ENCODE results near the gene PAQR4.

PAQR4 gene

DNA sequence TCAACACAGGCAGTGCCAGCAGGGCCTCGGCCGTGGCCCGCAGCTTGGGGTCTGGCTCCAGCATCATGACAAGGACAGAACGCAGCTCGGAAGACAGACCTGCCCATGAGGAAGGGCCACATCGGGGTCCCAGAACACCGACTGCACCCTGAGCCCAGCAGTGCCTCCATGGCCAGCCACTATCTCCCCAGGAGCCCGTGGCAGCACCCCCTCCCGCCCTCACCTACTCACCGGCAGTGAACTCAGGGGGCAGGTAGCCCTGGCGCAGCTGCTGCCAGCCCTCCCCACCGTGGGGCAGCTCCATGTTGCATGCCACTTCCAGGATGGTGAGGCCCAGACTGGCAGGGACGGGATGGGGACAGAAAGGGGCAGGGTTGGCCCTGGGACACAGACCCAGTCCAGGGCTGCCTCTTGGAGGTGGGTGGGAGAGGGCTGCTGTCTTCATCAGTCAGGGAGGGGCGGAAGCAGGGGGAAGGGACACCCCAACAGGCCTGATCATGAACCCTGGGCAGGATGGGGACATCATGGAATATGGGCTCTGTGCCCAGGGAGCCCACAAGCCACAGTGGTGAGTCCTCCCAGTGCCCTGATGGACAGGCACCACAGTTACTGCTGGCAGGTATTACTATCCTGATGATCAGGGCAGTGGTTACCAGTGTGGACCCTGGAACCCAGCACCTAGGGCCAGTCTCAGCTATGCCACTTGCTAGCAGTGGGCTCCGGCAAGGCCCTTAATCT is 5.3 kb downstream of the PAQR4 start:
- no peak for DNase-seq
- in situ Hi-C loops (cut with HindIII; ENCODE audit: low pct_ligation_motif_present, low pct_unique_long_range_greater_than_20kb, low sequenced_read_pairs): no loop called here

DNA sequence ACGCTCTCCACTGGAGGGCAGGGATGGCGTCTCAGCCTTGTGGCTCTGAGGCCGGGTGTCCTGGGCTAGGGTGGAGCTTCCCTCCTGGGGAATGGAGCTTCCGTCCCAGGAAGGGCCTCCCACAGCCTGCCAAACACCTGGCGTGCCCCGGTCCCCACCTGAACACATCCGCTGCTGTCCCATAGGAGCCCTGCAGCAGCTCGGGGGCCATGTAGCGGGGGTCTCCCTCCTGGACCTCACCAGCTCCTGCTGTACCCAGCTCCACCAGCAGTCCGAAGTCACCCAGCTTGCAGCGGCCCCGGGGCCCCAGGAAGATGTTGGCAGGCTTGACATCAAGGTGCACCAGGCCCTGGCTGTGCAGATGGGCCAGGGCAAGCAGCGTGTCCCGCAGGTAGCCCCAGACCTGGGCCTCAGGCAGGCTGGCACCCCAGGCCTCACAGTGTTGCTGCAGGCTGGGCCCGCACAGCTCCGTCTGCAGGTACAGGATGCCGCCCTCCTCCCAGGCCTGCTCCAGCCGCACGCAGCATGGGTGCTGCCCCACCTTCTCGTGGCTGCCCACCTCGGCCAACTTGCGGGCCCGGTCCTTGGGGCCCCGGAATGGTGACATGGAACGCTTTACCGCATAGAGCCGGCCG is 6.1 kb downstream of the PAQR4 start:
- in situ Hi-C loops (cut with HindIII; ENCODE audit: low pct_ligation_motif_present, low pct_unique_long_range_greater_than_20kb, low sequenced_read_pairs): no loop called here
- DNase-seq: no peak

DNA sequence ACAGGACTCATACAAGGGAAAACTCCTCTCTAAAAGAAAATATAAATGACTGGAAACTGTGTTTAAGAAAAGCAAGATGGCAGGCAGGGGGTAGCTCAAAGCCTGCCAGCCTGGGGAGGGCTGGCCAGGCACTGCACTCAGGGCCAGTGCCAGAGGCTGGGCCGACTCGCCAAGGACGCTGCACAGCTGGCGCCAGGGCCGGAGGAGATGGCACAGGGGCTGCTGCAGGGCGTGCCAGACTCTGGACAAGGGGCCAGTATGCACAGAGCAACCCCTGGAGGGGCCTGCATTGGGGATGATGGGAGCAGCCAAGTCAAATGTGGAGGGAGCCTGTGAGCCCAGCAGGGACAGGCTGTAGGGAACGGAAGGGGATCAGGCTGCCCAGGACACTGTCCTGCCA is 7.1 kb downstream of the PAQR4 start:
- no peak for DNase-seq
- in situ Hi-C loops (cut with HindIII; ENCODE audit: low pct_ligation_motif_present, low pct_unique_long_range_greater_than_20kb, low sequenced_read_pairs): no loop called here

DNA sequence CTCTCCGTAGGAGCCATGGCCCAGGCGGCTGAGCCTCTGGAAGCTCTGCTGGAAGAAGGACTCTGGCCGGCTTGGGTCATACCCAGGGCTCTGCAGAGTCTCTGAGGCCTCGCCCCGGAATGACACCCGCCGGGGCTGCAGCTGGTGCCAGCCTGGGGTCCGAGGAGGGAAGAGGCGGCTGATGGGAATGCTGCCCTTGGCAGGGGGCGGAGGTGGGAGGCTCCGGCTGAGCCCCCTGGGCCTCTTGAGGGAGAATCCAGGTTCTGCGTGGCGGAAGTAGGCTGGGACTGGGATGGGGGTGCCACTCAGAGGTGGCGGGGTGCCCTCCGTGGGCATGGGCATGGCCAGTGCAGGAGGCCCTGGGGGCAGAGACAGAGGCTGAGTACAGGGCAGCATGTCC is 7.5 kb downstream of the PAQR4 start:
- no peak for DNase-seq
- in situ Hi-C loops (cut with HindIII; ENCODE audit: low pct_ligation_motif_present, low pct_unique_long_range_greater_than_20kb, low sequenced_read_pairs): no loop called here

DNA sequence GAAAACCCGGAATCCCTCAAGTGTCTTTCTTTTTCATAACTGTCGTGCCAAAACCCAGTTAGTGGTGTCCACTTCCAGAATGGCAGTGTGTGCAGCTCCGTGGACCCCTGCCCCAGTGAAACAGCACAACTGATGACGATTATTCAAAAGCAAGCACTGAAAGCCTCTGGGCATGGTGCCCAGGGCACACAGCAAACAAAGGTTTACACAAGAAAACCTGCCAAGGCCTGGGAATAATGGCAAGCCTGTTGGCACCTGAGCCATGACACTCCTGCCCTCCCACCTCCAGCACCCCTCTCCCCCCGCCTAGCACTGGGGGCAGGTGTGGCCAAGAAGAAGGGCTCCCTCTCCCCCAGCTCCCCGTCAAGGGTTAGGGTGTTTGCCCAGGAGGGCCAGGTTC is 8.3 kb downstream of the PAQR4 start:
- in situ Hi-C loops (cut with HindIII; ENCODE audit: low pct_ligation_motif_present, low pct_unique_long_range_greater_than_20kb, low sequenced_read_pairs): no loop called here
- no peak for DNase-seq

DNA sequence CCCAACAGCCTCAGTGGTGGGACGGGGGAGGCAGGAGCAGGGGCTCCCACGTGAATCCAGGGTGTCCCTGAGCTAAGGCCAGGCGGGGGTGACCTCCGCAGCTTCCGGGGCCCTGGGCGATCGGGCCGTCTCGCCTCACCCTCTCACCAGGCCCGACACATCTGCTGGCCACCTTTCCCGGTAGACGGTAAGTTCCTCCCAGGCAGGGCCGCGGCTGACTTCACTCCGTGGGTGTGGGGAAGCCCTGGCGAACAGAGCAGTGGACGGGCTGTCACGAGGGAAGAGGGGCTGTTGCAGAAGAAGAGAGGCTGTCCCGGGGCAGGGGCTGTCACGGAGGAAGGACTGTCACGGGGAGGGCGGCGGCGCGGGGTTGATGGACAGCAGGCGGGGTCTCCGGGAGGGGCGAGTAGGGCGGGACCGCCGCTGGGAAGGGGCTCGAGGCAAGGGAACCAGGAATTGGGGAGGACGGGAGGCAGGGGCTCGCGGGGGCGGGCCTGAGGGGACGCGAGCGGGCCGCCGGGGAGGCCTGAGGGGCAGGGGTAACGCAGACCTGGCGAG is 10.6 kb downstream of the PAQR4 start:
- in situ Hi-C loops (cut with HindIII; ENCODE audit: low pct_ligation_motif_present, low pct_unique_long_range_greater_than_20kb, low sequenced_read_pairs): no loop called here

DNA sequence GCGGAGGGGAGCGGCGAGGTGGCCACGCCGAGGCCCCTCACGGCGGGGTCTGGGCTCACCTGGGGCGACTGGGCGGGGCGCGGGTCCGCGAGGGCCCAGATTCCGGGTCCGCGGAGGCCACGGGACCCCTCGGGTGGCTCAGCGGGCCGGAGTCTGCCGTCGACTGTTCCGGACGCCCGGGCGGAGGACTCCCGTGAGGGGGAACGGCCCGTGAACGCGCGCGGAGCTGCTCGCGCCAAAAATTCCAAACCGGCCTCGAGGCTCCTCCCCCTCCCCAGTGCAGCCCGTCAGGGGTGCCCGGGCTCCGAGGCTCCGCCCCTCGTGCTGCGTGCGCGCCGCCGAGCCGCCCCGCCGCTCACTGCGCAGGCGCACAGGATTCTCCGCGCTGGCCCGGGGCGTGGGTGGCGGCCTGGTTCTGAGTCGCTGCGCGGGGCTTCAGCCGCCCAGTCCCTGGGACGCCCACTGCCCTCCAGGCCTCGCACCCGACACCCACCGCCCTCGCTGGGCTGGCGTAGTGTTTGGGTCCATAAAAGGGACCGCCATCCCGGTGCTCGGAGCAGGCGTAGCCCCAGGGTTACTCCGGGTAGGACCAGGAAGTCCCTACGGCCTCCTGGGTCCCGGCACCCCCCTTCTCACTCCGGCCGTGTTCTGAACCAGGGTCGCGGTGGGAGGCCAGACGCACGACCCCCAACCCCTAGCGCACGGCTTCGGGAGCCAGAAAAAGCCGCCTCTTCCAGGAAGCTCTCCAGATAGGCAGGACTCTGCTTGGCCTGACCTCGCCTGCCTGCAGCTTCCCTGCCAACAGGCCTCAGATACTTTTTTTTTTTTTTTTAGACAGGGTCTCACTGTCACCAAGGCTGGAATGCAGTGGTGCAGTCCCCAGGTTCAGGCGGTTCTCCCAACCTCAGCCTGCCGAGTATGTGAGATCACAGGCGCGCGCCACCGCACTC is 11.4 kb downstream of the PAQR4 start, which contains the start of gene PKMYT1:
PKMYT1 (minus strand) TSS at position 220 of the 950 bp plus-strand sequence. CDS start 789 bp downstream, outside the sequence.
- in situ Hi-C loops (cut with HindIII; ENCODE audit: low pct_ligation_motif_present, low pct_unique_long_range_greater_than_20kb, low sequenced_read_pairs): no loop called here
- DNase-seq: peak; percentile 91

More for the DNA sequence above, 10.6 kb downstream of the PAQR4 start:
- no peak for DNase-seq

DNA sequence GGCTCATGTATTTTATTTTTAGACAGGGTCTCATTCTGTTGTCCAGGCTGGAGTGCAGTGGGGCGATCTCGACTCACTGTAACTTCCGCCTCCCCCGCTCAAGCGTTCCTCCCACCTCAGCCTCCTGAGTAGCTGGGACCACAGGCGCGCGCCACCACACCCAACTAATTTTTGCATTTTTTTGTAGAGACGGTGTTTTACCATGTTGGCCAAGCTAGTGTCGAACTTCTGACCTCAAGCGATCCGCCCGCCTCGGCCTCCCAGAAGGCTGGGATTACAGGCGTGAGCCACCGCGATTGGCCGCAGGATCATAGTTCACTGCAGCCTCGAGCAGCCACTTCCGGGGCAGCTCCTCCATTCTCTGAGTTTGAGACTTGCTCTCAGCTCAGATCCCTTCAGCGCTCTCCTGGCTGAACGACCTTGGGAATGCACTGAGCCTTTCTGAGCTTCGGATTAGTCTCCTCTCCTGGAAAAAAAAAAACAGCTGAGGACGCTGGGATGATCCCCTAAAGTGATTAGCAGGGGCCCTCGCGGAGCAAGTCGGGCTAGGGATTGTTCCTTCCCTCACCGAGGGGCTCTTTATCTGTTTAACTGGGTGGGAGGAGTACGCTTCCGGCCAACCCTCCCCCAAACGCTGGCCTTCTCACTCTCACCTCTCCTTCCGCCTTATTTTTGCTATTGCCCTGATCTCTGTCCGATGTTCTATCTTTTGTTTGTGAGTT is 12.2 kb downstream of the PAQR4 start:
- in situ Hi-C loops (cut with HindIII; ENCODE audit: low pct_ligation_motif_present, low pct_unique_long_range_greater_than_20kb, low sequenced_read_pairs): no loop called here
- DNase-seq: no peak

DNA sequence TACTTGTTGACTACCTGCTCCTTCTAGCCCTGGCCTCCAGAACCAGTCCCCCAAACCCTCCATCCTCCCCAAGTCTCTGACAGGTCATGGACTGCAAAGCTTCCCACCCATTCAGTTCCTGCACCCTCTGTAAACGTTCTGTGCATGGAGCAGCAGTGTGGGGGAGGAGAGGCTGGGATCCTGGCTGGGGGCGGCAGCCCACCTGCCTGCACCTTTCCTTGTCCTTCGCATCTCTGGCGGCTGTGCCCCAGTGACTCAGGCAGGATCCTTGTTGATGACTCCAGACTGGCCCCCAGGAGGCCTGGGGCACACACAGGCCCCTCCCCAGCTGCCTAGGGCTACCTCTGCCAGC is 12.7 kb downstream of the PAQR4 start:
- no peak for DNase-seq
- in situ Hi-C loops (cut with HindIII; ENCODE audit: low pct_ligation_motif_present, low pct_unique_long_range_greater_than_20kb, low sequenced_read_pairs): no loop called here

DNA sequence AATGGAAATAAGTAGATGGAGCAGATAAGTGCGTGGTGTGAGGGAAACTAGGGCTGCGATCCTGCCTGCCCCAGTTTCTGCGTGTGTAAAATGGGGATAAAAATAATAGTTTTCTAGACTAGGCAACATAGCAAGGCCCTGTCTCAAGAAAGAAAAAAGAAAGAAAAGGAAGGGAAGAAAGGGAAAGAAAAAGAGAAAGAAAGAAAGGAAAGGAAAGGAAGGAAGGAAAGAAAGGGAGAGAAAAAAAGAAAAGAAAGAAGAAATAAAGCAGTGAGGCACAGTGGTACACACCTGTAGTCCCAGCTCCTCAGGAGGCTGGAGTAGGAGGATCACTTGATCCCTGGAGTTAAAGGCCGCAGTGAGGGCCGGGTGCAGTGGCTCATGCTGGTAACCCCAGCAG is 13.3 kb downstream of the PAQR4 start:
- DNase-seq: no peak
- in situ Hi-C loops (cut with HindIII; ENCODE audit: low pct_ligation_motif_present, low pct_unique_long_range_greater_than_20kb, low sequenced_read_pairs): no loop called here

DNA sequence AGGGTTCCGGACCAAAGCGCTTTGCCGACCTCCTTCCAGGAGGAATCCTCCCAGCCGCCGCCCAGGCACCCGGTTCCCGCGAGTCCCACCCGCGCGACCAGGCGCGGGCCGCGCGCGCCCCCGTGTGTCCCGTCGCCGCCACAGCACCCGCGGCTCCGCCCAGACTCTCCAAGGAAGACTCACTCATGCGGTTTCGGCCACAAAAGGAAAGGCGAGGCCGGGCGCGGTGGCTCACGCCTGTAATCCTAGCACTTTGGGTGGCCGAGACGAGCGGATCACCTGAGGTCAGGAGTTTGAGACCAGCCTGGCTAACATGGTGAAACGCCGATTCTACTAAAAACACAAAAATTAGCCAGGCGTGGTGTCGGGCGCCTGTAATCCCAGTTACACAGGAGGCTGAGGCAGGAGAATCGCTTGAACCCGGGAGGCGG is 14.6 kb downstream of the PAQR4 start:
- in situ Hi-C loops (cut with HindIII; ENCODE audit: low pct_ligation_motif_present, low pct_unique_long_range_greater_than_20kb, low sequenced_read_pairs): no loop called here
- peak; percentile 90 for DNase-seq

DNA sequence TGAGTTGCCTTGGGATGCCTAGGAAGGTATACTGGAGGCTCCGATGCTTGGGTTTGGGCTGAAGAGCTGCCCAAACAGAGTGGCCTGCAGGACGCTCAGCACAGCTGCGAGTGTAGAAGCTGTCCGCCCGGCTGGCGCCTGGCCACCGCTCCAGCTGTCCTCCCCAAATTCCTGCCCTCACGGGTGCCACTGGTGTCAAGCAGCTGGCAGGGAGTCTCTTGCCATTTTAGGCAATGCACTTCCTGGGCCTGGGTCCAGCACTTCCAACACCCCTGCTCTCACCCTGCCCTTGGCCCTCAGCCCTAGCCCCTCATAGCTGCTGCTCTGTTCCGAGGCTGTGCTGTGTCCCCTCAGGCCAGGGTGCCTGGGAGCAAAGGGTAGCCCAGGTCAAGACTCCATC is 16.3 kb downstream of the PAQR4 start:
- DNase-seq: no peak
- in situ Hi-C loops (cut with HindIII; ENCODE audit: low pct_ligation_motif_present, low pct_unique_long_range_greater_than_20kb, low sequenced_read_pairs): no loop called here

DNA sequence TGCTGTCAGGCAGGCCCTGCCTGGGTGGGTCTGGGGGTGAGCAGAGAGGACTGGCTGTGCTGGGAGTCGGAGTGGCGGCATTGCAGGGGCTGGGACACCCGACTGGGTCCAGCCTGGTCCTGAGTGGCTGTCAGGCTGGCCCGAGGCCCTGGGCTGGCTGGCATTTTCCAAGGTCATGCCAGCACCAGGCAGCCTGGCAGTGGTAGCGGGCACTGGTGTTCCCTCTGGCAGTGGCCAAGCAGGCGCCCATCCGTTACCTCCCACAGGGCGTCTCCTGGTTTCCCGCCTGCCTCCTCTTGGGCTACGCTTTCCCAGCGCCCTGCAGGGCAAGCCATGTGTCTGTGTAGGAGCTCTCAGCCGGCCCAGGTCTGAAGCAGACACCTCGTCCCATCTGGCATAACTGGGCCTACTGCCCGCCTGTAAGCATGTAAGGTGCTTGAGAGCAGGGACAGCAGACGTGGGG is 16.8 kb downstream of the PAQR4 start:
- DNase-seq: no peak
- in situ Hi-C loops (cut with HindIII; ENCODE audit: low pct_ligation_motif_present, low pct_unique_long_range_greater_than_20kb, low sequenced_read_pairs): no loop called here

DNA sequence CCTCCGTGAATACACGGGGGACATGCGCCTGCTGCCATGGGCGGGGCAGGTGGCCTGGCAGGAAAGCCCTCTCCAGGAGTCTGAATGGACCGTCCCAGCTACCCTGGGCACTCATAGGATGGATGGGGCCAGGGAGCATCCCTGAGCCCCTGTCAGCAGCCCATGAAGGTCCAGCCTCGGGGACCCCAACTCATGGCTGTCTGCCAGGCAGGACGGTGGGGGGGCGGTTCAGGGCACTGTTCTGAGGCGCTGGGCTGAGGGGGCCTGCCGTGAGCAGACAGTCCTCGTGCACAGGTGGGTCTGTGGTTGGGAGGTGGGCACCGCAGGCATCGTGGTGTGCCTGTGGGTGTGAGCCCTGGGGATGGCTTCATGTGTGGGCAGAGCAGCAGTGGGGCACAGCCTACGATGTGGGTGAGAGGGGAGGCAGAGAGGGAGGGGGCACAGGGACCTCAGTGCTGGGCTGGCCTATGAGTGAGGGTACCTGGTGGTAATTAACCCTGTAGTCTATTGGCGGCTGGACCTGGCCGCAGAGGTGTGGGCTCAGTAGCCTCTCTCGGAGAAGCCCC is 17.6 kb downstream of the PAQR4 start:
- no peak for DNase-seq
- in situ Hi-C loops (cut with HindIII; ENCODE audit: low pct_ligation_motif_present, low pct_unique_long_range_greater_than_20kb, low sequenced_read_pairs): no loop called here

DNA sequence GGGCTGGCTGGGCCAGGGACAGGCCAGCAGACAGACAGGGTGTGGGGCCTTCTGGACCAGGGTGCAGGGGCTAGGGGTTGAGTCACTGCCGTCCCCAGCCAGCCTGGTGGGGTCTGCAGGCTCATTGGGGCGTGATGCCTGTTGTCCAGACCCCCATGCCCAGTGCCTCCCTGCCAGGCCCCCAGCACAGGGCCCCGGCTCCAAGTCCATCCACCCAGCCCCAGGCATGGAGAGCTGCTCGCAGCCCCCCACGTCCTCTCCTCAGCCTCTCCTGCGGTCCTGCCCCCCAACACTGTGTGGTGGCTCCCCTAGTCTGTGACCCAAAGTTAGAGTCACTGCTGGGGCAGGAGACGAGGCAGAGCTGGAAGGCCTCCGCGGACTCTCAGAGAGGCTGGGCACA is 18.1 kb downstream of the PAQR4 start:
- no peak for DNase-seq
- in situ Hi-C loops (cut with HindIII; ENCODE audit: low pct_ligation_motif_present, low pct_unique_long_range_greater_than_20kb, low sequenced_read_pairs): no loop called here

DNA sequence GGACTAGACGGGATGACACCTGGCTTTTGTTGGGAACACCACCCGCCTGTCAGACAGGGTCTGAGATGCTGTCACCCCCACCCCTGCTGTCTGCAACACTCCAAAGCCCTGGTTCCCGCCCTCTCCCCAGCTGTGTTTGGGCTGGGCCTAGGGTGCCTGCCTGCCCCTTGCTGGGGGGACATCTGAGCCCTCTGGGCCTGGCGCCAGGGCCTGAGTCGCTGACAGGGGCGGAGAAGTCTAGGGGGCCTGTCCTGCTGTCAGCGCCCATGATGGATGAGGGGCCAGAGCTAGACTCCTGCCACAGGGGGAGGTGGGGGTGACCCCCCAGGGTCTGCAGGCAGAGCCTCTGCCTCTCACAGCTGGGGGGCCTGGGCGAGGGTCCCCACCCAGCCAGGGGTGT is 18.7 kb downstream of the PAQR4 start:
- no peak for DNase-seq
- in situ Hi-C loops (cut with HindIII; ENCODE audit: low pct_ligation_motif_present, low pct_unique_long_range_greater_than_20kb, low sequenced_read_pairs): no loop called here

DNA sequence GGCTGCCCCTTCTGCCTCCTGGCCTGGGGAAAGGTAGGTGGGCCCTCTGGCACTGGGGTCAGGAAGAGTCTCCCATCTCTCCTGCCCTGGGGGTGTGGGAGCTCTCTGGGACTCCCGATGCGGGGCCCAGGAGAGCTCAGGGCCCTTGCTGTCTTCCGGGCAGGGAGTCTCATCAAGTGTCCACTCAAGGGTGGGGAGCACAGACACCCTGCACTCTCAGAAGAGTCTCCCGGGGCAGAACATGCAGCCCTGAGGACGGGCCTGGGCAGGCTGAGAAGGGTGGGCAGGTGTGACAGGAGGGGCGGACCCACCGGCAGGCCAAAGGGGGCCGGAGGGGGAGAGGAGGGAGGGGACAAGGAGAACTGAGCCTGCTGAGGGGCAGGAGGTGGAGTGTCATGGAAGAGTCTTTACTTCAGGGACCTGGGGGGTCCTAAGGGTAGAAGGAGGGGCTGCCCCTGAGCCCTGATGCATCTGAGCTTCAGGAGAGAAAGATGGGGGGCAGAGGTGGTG is 19.5 kb downstream of the PAQR4 start:
- in situ Hi-C loops (cut with HindIII; ENCODE audit: low pct_ligation_motif_present, low pct_unique_long_range_greater_than_20kb, low sequenced_read_pairs): no loop called here
- DNase-seq: no peak

DNA sequence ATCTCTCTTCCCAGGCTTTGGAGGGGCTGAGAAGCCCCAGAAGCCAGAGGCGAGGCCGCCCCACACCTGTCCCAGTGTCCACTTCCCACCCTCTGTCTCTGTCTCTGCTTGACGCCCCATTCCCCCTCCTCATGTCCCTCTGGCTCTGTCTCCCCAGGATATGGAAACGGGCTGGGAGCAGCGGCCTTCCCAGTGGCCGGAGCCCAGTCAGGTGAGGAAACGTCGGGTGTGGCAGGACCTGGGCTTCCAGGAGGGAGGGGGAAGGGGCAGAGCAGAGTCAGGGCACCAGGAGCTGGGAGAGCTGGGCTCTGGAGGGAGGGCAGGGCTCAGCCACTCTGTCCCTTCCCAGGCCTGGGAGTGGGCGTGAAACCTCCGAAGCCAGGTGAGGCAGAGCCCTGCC is 21.7 kb downstream of the PAQR4 start:
- no peak for DNase-seq
- in situ Hi-C loops (cut with HindIII; ENCODE audit: low pct_ligation_motif_present, low pct_unique_long_range_greater_than_20kb, low sequenced_read_pairs): no loop called here

Data from ACHN (cell line).